CD4-positive, alpha-beta T cell treated with Interleukin-10 for 1 hour (primary cell): ENCODE measurements around the gene TLK1.
A peak's percentile ranks its signal among the peaks of the same experiment; 100 is the strongest.
"Not testable (repeated sequence)": the region's sequence is repeated elsewhere in the genome, so short reads cannot be mapped to it uniquely, and the experiment has no call there.

ENCODE experiments used
- DNase-seq: peaks from one replicate; pipeline ENCODE4 v3.0.0-alpha.2; 2020

TLK1 gene

DNA sequence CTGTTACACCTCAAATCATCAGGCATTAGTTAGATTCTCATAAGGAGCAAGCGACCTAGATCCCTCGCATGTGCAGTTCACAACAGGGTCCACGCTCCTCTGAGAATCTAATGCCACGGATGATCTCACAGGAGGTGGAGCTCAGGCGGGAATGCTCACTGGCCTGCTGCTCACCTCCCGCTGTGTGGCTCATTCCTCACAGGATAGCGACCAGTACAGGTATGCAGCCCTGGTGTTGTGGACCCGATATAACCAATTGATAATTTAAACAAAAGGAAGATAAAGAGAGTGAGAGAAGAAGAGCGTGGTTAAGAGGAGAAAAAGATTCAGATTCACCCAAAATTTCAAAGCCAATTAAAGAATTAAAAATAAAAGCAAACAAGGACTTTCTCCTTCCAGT, 20.8 kb downstream of the TLK1 start:
- DNase-seq, result no peak

DNA sequence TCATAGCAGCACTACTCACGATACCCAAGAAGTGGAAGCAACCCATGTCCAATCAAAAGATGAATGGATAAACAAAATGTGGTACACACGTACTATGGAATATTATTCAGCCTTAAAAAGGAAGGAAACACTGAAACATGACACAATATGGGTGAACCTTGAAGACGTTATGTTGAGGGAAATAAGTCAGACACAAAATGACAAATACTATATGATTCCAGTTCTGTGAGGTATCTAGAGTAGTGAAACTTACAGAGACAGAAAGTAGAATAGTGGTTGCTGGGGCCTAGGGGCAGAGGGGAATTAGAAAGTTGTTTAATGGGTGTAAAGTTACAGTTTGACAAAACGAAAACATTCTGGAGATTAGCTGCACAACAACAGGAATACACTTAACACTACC, 24.7 kb downstream of the TLK1 start:
- no peak for DNase-seq

DNA sequence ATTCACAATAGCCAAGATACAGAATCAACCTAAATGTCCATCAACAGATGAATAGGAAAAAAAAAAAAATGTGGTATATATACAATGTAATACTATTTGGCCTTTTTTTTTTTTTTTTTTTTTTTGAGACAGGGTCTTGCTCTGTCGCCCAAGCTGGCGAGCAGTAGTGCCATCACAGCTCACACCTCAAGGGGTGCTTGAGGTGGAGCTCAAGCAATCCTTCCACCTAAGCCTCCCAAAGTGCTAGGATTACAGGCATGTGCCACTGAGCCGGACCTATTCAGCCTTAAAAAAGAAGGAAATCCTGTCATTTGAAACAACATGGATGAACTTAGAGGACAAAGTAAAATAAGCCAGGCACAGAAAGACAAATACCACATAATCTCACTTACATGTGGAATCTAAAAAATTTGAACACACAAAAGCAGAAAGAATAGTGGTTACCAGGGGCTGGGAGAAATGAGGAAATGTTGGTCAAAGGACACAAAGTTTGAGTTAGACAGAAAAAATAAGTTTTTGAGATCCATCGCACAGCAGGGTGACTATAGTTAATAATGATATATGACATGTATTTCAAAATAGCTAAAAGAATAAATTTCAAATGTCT, 26.0 kb downstream of the TLK1 start:
- no peak for DNase-seq

DNA sequence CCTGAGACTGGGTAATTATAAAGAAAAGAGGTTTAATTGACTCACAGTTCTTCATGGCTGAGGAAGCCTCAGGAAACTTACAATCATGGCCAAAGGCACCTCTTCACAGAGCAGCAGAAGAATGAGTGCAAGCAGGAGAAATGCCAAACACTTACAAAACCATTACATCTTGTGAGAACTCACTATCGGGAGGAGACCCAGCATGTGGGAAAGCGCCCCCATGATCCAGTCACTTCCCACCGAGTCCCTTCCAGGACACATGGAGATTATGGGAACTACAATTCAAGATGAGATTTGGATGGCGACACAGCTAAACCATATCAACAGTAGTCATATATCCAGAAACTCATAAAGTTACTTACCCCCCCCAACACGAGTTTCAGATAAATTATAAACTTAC, 28.6 kb downstream of the TLK1 start:
- DNase-seq, result no peak

DNA sequence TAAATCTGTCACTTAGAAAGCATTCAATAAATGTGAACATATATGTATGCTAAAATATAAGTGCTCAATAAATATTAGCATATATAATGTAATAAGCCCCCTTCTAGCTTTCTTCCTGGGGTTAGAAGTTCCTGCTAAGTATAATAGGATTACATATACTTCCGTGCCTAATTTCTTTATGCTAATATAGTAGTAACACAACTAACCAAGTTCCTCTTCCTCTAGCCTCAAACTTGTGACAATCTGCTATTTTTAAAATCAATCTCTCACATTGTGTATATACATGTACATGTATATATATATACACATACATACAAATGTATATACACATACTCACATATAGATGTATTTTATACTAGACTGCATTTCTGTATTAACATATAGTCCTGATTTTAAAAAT, 32.2 kb downstream of the TLK1 start:
- no peak for DNase-seq

DNA sequence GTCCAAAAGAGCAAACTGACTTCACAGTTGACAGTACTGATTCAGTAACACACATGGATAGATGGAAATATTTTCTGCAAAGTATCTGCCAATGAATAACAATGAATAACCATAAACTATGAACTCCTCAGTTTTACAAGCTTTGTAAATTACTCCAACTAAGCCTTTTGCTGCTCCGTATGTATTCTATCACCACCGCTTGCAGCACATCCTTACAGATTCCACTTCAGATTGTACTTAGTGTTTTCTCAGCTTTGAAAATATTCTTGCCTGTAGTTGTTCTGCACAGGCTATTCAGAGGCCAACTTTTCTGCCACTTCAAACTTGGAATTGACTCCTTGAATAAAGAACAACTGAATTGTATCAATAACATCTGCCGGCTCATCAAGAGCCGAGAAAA, 36.2 kb downstream of the TLK1 start:
- DNase-seq, result no peak

DNA sequence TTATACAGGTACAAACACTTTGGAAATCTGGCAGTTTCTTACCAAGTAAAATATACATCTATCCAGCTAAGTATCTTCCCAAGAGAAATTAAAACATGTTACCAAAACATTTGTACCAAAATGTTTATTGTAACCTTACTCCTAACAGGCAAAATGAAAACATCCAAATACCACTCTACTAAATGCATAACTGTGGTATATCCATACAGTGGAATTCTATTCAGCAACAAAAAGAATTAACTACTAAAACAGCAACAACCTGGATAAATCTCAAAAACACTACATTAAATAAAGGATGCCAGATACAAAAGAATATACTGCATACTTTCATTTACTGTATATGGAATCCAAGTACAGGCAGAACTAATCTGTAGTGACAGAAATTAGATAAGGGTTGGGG, 51.1 kb downstream of the TLK1 start:
- DNase-seq, result no peak

DNA sequence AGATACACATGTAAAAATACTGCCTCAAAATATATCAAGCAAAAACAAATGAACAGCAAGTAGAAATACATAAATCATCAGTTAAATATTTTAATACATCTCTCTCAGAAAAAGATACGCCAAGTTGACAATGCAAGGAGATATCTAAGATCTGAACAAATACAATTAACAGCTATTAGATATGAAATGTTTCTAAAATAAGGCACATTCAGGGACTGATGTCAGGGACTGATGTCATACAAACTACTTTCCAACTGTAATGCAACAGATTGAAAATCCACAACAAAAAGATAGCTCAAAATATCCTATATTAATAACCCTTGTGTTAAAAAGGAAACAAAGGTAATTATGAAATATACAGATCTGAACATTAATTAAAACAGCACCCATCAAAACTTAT, 51.7 kb downstream of the TLK1 start:
- no peak for DNase-seq

DNA sequence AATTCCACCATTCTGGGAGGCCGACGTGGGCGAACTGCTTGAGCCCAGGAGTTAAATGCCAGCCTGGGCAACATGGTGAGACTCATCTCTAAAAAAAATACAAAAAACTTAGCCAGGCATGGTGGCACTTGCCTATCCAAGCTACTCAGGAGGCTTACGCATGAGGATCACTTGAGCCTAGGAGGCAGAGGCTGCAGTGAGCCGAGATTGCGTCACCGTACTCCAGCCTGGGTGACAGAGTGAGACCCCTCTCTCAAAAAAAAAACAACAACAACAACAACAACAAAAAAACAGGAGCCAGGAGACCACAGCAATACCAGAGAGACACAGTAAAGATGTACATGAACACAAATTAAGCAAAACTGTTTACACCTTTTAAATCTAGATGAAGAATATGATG, 52.9 kb downstream of the TLK1 start:
- no peak for DNase-seq

DNA sequence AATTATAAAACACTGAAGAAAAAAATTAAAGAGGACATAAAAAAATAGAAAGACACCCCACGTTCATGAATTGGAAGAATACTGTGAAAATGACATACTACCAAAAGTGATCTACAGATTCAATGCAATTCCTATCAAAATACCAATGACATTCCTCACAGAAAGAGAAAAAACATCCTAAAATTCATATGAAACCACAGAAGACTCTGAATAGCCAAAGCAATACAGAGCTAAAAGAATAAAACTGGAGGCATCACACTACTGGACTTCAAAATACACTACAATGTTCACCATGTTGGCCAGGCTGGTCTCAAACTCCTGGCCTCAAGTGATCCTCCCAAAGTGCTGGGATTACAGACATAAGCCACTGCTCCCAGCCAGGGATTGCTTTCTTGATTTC, 56.3 kb downstream of the TLK1 start:
- no peak for DNase-seq

DNA sequence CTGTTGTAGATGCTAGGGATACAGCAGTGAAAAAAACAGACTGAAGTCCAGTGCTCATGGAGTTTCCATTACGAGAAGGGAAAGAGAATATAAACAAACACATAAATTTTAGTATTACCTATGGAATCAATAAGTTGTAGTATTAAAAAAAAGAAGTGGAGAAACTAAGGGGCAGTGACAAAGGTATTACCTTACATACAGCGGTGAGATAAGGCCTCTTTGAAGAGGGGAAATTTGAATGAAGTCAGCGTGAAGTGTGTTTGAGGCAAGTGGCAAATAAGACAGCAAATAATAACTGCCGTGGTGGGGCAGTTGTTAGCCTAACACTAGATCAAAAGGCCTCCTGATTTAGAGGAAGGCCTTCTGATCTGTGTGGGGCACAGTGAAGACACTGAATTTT, 57.9 kb downstream of the TLK1 start:
- DNase-seq, result peak; percentile 6

DNA sequence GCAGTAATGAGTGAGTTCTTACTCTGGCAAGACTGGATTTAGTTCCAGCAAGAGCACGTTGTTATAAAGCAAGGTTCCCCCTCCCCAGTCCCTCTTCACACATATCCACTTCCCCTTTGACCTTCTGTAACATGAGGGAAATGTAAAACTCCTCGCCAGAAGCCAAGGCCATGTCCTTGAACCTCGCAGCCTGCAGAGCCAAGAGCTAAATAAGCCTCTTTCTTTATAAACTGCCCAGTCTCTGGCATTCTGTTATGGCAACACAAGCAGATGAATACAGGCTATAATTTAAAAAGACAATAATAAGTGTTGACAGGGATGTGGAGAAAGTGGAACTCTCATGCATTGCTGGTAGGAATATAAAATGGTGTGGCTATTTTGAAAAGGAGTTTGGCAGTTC, 60.3 kb downstream of the TLK1 start:
- no peak for DNase-seq

DNA sequence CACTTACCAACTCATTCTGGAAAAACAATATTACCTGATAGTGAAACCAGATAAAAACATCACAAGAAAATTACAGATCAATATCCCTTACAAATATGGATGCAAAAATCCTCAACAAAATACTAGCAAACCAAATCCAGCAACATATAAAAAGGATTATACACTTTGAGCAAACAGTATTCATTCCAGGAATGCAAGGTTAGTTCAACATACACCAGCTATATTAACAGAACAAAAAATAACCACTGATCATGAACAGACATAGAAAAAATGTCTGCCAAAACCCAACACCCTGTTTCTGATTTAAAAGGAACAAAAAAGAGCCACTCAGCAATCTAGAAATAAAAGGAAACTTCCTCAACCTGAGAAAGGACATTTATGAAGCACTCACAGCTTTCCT, 62.1 kb downstream of the TLK1 start:
- no peak for DNase-seq

DNA sequence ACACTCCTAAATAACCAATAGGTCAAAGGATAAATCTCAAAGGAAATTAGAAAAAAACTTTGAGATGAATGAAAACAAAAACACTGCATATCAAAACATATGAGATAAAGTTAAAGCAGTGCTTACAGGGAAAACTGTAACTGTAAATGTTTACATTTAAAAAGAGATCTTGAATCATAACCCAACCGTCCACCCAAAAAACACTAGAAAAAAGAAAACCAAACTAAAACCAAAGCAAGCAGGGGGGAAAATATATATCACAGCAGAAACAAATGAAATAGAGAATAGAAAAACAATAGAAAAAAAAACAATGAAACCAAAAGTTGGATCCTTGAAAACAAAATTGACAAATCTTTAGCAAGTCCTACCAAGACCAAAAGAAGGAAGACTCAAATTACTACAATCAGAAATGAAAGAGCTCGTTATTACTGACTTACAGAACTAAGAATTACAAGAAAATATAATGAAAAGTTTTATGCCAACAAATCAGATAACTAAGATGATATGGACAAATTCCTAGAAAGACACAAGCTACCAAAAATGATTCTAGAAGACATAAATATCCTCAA, 65.6 kb downstream of the TLK1 start:
- DNase-seq, result no peak

DNA sequence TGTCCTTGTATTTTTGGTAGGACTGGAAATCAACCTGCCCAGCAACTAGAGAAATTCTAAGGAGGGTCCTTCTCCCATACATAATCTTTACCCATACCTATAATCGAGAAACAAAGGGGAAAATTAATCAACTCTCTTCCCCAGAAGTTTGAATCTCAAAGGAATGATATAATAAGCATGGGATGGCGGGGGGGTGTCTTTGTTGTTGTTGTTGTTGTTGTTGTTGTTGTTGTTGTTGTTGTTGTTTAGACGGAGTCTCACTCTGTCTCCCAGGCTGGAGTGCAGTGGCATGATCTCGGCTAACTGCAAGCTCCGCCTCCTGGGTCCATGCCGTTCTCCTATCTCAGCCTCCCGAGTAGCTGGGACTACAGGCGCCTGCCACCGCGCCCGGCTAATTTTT, 69.2 kb downstream of the TLK1 start:
- not testable (repeated sequence) for DNase-seq

DNA sequence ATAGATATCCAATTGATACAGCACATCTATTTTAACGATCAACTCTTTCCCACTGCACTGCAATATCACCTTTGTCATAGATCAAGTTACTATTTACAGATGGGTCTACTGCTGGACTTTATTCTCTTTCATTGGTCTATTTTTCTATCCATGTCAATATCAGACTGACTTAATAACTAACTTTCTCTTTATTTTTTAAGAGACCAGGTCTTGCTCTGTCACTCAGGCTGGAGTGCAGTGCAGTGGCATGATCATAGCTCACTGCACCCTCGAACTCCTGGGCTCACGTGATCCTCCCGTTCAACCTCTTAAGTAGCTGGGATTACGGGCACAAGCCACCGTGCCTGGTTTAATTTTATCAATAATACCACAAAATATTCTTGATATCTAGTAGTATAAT, 71.2 kb downstream of the TLK1 start:
- DNase-seq, result no peak

DNA sequence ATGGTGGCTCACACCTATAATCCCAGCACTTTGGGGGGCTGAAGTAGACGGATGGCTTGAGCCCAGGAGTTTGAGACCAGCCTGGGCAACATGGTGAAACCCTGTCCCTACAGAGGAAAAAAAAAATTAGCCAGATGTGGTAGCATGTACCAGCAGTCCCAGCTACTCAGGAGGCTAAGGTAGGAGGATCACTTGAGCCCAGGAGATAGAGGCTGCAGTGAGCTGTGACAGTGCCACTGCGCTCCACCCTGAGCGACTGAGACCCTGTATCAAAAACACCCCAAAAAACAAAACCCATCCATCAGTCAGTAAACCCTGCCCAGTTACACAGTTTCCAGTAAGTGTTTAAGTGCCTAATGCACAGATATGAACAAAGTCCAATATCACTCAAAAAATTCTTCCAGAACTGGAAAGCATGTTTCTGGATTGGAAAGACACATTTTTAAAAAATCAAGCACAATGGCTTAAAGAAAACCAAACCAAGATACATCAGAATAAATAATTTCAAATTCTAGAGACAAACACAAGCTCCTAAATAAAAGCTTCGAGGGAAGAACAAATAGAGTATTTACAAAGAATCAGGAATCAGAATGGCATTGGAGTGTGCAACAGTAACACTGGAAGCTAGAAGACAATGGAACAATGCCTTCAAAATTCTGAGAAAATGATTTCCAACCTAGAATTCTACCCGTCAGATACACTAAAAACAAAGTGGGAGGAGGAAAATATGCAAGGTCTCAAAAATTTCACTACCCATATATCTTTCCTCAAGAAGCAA, 72.4 kb downstream of the TLK1 start:
- DNase-seq, result no peak

DNA sequence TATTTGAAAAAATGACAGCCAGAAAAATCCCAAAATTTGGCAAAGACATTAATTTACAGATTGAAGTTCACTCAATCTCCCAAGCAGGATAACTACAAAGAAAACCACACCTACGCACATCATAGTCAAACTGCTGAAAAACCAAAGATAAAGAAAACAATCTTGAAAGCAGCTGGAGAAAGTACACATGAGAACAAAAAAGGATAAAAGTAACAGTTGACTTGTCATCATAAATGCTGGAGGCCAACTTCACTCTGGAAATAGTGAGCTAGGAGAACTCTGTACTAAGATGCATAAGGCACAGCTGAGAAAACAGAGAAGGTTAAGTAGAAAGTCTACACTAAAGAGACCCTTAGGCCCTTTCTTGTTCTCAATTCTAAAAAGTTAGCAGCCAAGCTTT, 73.1 kb downstream of the TLK1 start:
- DNase-seq, result peak; percentile 14

DNA sequence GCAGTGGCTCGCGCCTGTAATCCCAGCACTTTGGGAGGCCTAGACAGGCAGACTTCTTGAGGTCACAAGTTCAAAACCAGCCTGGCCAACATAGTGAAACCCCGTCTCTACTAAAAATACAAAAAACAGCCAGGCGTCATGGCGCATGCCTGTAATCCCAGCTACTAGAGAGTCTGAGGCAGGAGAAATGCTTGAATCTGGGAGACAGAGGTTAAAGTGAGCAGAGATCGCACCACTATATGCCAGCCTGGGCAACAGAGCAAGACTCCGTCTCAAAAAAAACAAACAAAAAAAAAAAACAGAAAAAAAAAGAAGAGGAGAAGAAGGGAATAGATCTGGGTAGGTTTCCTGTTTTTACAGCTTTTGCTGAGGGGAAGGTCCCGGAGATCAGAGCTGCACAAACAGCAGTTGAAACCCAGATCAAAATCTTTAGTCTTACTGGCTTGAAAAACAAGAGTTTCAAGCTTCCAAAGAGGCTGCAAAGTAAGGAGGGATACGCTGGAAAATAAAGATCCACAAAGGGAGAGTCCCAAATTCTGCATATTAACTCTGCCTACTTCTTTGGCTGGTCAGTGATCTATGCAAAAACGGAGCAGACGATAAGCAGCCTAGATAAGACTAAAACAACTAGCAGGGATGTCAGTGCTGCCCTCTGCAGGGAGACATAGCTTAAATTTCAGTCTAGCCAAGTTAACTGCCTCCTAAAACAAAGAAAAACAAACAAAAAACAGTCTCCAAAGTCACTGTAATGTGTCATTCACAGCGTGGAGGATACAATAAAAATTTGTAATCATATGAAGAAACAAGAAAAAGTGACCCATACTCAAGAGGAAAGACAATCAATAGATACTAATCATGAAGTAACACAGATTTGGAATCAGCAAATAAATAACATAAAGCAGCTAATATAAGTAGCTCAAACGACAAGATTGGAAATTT, 74.1 kb downstream of the TLK1 start:
- peak; percentile 65 for DNase-seq

DNA sequence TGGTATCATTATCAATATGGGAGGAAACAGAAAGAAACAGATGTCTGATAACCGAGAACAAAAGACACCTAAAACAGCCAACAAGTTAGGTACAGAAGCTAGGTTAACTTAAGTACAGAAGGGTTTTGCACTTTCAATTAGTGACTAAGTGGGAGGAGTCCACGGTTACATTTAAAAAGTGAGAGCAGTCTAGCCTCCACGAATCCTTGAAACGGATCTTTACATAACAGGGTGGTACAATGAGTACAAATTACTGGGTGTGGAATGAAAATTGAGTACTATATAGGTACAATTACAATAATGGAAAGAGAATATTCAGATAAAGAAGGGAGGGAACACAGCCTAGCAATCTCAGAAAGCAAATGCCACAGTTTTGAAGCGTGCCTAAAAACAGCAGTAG, 76.6 kb downstream of the TLK1 start:
- peak; percentile 19 for DNase-seq

DNA sequence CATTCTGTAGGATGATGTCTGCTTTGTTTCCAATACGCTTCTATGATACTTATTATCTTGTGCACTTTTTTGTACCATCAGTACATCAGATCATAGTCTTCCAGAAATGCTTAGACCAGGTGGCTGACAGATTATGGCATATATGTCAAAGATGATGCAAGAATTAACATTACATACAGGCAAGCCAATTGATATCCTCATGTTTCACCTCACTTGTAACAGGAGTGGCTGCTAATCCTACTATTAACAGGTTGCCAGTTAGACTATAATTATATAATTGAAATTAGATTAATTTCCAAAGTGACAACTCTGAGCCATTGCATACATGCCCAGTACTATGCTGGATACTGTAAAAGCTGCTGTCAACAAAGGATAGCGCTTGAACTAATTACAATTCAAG, 77.2 kb downstream of the TLK1 start:
- DNase-seq, result no peak

DNA sequence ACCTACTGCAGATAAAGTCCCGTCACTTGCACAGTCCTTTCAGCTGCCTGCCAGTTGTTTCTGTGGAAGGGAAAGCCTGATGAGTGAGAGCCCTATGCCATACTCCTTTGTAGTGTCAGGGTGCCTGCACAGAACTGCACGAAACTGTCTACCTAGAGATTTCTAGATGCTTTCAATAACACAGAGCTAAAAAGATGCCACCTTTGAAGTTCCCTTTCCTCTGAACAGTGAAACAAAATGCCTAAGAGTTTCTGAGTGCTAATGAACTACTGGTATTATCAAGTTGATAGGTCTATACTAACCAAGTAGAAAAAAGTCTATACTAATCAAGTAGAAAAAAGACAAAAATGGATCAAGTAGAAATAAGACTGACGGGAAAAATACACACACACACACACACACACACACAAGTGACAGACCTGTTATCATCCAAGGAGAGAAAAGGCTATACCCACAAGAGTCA, 79.0 kb downstream of the TLK1 start:
- DNase-seq, result peak; percentile 13

DNA sequence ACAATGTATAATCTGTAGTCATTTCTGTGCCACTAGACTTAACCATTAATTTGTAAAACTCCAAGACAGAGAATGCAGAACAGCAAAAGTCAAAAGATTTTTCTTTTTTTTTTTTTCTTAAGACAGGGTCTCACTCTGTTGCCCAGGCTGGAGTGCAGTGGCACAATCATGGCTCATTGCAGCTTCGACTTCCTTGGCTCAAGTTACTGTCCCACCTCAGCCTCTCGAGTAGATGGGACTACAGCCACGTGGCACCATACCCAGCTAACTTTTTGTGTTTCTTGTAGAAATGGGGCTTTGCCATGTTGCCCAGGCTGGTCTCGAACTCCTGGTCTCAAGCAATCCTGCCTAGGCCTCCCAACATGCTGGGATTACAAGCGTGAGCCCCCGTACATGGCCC, 80.1 kb downstream of the TLK1 start:
- DNase-seq, result no peak
